Hepatocyte (in vitro differentiated cells): Measurements from ENCODE around the gene MACROD2. TPM values are rescaled to one million over a fixed set of nuclear protein-coding genes. Genes with fewer than 3 reads are reported as not detected.
"Not testable (repeated sequence)": the region's sequence is repeated elsewhere in the genome, so short reads cannot be mapped to it uniquely, and the experiment has no call there.

Experiments used
- DNase-seq: peaks from one replicate; pipeline ENCODE4 v3.0.0-alpha.2; 2016; ENCODE audit warnings: low spot score
- H2AFZ ChIP-seq: fragments of 200-600 bp; sonication (generic); 2 replicates; pipeline ENCODE4 v1.6.0; 2016; ENCODE audit warnings: antibody characterized with exemption, mild to moderate bottlenecking
- H3K27ac ChIP-seq: fragments of 200-600 bp; sonication (generic); 2 replicates; pipeline ENCODE4 v1.5.1; 2016; ENCODE audit warnings: mild to moderate bottlenecking
- H3K27me3 ChIP-seq: fragments of 200-600 bp; sonication (generic); 2 replicates; pipeline ENCODE4 v1.6.1; 2016
- H3K36me3 ChIP-seq: fragments of 200-600 bp; sonication (generic); replicated peaks from 2 replicates; pipeline ENCODE4 v1.5.1; 2016; ENCODE audit warnings: low read depth; ENCODE audit not compliant: insufficient read depth
- H3K4me1 ChIP-seq: fragments of 200-600 bp; sonication (generic); 2 replicates; pipeline ENCODE4 v1.5.1; 2016; ENCODE audit warnings: mild to moderate bottlenecking, moderate library complexity; ENCODE audit not compliant: insufficient read depth
- H3K4me2 ChIP-seq: fragments of 200-600 bp; sonication (generic); 2 replicates; pipeline ENCODE4 v1.6.0; 2016
- H3K4me3 ChIP-seq: fragments of 200-600 bp; sonication (generic); 2 replicates; pipeline ENCODE4 v1.5.1; 2016; ENCODE audit warnings: mild to moderate bottlenecking
- H3K79me2 ChIP-seq: fragments of 200-600 bp; sonication (generic); 2 replicates; pipeline ENCODE4 v1.6.0; 2017; ENCODE audit warnings: mild to moderate bottlenecking
- H3K9me2 ChIP-seq: fragments of 200-600 bp; sonication (generic); replicated peaks from 2 replicates; pipeline ENCODE4 v1.6.0; 2017; ENCODE audit warnings: mild to moderate bottlenecking; ENCODE audit not compliant: insufficient read depth
- H3K9me3 ChIP-seq: fragments of 200-600 bp; sonication (generic); 2 replicates; pipeline ENCODE4 v1.5.1; 2016; ENCODE audit warnings: low read depth, mild to moderate bottlenecking
- H4K20me1 ChIP-seq: fragments of 200-600 bp; sonication (generic); 2 replicates; pipeline ENCODE4 v1.6.0; 2016; ENCODE audit warnings: mild to moderate bottlenecking; ENCODE audit not compliant: insufficient read depth, poor library complexity, severe bottlenecking
- EZH2 ChIP-seq: fragments of 200-600 bp; sonication (generic); IDR thresholded peaks from 2 replicates; pipeline ENCODE4 v1.6.1; 2016; ENCODE audit warnings: antibody characterized with exemption, mild to moderate bottlenecking, borderline replicate concordance
- EZH2phosphoT487 ChIP-seq: fragments of 200-600 bp; sonication (generic); IDR thresholded peaks from one replicate; pipeline ENCODE4 v1.6.1; 2018; ENCODE audit warnings: antibody characterized with exemption, mild to moderate bottlenecking, low read depth, moderate library complexity; ENCODE audit not compliant: unreplicated experiment, severe bottlenecking
- WGBS: methylation state at CpG from one replicate; pipeline ENCODE4 v1.1.6; 2016; ENCODE audit warnings: low lambda C conversion rate; ENCODE audit errors: missing lambda C conversion rate; 5-methylcytosine and 5-hydroxymethylcytosine counted together
- polyA plus RNA-seq: library from polyadenylated mRNA; unstranded; fragments of >200 nt; fragmentation: Nextera tagmentation; extraction: Ambion mirVana; gene quantifications from 2 replicates; pipeline ENCODE4 v1.2.1, GENCODE V29; 2016
- total RNA-seq: library from RNA; depleted of rRNA; stranded (reverse); fragments of >200 nt; gene quantifications from 2 replicates; pipeline ENCODE4 v1.2.3, GENCODE V29; 2014
- TF ChIP-seq, protein P1 (sequence below): fragments of 200-600 bp; sonication (generic); IDR thresholded peaks from 2 replicates; pipeline ENCODE4 v1.5.1; 2016; ENCODE audit warnings: antibody characterized with exemption, mild to moderate bottlenecking; ENCODE audit not compliant: poor library complexity

The MACROD2 gene
- total and polyA plus RNA-seq, 2 experiments from 2014 or later, result 2.4 to 3.1 TPM

DNA sequence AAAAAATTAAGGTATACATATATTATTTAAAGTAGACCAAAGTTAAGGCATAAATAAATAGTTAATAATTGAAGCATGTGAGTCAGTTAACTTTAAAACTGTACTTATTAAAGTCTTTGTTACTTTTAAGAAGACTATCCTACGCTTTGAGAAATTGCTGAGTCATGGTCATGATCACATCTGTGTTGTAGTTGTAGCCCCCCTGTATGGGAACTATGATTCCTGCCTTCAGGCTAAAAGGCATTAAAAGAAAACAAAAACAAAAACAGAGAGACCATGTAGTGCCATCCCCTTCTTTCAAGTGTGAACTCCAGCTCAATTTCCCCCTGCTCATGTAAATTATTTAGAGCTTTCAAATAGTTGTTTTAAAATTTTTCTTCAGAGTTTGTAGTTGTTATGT lies 218.7 kb downstream of the MACROD2 start:
- Histone ChIP-seq H3K9me3 (no peaks in the 10 kb centered on the region), H3K4me2 (no peak overlapping the region), H4K20me1 (no peaks in the 10 kb centered on the region), H3K9me2 (no peaks in the 10 kb centered on the region), H3K79me2 (no peaks in the 10 kb centered on the region), H3K36me3 (no peaks in the 10 kb centered on the region), H3K27ac (no peak overlapping the region), H3K4me3 (no peak overlapping the region), H3K27me3 (no peaks in the 10 kb centered on the region), H3K4me1 (no peaks in the 10 kb centered on the region), H2AFZ (no peak overlapping the region)
- 68% methylated on average over 1 of the region's 1 CpG for WGBS
- no peak for DNase-seq
- TF ChIP-seq EZH2 (no peak), EZH2phosphoT487 (no peak)
- TF ChIP-seq, protein P1, sequence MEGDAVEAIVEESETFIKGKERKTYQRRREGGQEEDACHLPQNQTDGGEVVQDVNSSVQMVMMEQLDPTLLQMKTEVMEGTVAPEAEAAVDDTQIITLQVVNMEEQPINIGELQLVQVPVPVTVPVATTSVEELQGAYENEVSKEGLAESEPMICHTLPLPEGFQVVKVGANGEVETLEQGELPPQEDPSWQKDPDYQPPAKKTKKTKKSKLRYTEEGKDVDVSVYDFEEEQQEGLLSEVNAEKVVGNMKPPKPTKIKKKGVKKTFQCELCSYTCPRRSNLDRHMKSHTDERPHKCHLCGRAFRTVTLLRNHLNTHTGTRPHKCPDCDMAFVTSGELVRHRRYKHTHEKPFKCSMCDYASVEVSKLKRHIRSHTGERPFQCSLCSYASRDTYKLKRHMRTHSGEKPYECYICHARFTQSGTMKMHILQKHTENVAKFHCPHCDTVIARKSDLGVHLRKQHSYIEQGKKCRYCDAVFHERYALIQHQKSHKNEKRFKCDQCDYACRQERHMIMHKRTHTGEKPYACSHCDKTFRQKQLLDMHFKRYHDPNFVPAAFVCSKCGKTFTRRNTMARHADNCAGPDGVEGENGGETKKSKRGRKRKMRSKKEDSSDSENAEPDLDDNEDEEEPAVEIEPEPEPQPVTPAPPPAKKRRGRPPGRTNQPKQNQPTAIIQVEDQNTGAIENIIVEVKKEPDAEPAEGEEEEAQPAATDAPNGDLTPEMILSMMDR, result no peak

GRCh38 chr20:14215880-14216279 lies 220.6 kb downstream of the MACROD2 start:
- 71% methylated on average over 1 of the region's 1 CpG for WGBS
- not testable (repeated sequence) for H3K79me2 ChIP-seq, H3K36me3 ChIP-seq, H3K27ac ChIP-seq, H3K4me3 ChIP-seq, H3K9me2 ChIP-seq, H3K27me3 ChIP-seq, H3K4me2 ChIP-seq, H3K9me3 ChIP-seq, H2AFZ ChIP-seq, H3K4me1 ChIP-seq, DNase-seq, H4K20me1 ChIP-seq

DNA sequence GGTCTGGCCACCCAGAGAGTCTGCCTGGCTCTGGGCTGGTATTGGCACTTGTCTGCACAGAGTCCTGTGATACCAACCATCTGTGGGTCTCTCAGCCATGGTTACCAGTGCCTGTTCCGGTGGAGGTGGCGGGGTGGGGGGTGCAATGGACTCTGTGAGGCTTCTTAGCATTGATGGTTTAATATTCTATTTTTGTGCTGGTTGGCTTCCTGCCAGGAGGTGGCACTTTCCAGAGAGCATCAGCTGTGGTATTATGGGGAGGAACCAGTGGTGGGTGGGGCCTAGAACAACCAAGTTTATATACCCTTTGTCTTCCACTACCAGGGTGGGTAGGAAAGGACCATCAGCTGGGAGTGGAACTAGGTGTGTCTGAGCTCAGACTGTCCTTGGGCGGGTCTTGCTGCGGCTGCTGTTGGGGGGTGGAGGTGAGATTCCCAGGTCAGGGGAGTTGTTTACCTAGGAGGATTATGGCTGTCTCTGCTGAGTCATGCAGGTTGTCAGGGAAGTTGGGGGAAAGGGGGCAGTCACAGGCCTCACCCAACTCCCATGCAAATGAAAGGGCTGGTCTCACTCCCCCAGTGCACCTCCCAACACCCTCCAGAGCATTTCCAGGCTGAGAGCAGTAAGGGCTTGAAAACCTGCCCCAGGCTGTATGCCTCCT lies 224.6 kb downstream of the MACROD2 start:
- WGBS, result 77% methylated on average over 4 of the region's 4 CpGs
- Histone ChIP-seq H3K27me3 (no peaks in the 10 kb centered on the region), H3K4me1 (no peaks in the 10 kb centered on the region), H4K20me1 (no peaks in the 10 kb centered on the region), H3K9me2 (no peaks in the 10 kb centered on the region), H3K36me3 (no peaks in the 10 kb centered on the region), H2AFZ (no peak overlapping the region), H3K4me3 (no peak overlapping the region), H3K4me2 (no peak overlapping the region), H3K27ac (peak overlapping the region; percentile 52), H3K79me2 (no peaks in the 10 kb centered on the region), H3K9me3 (no peaks in the 10 kb centered on the region)
- TF ChIP-seq, protein P1, result no peak
- TF ChIP-seq EZH2 (no peak), EZH2phosphoT487 (no peak)
- peak; percentile 55 for DNase-seq

DNA sequence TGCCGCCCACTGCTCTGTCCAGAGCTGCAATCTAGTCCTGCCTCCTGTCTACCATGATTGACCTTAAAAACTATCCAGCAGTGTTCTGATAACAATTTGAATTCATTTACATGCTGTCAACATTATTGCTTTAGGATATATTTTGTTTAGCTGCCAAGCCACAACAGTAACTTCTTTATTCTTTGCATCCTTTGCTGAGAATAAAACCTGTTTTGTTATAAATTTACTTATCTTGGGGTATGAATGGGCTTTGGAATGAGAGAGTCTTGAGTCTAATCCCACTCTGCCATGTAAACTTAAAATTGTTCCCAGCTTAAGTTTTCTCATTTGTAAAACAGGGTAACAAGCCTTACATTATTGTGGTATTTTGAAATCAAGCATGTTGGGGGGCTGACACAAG lies 225.7 kb downstream of the MACROD2 start:
- no peaks in the 10 kb centered on the region for H3K27me3 ChIP-seq
- H3K4me2 ChIP-seq, result no peak overlapping the region
- no peak overlapping the region for H3K4me3 ChIP-seq
- no peak for DNase-seq
- H3K9me2 ChIP-seq, result no peaks in the 10 kb centered on the region
- WGBS, result 95% methylated on average over 1 of the region's 1 CpG
- H3K9me3 ChIP-seq, result no peaks in the 10 kb centered on the region
- no peaks in the 10 kb centered on the region for H3K4me1 ChIP-seq
- no peaks in the 10 kb centered on the region for H3K79me2 ChIP-seq
- TF ChIP-seq EZH2phosphoT487 (no peak), EZH2 (no peak)
- TF ChIP-seq, protein P1, result no peak
- peak overlapping the region; percentile 52 for H3K27ac ChIP-seq
- H3K36me3 ChIP-seq, result no peaks in the 10 kb centered on the region
- H4K20me1 ChIP-seq, result no peaks in the 10 kb centered on the region
- no peak overlapping the region for H2AFZ ChIP-seq
